HCT116 (cell line): ENCODE results near the gene DHDH. TPM values are rescaled to one million over a fixed set of nuclear protein-coding genes. Genes with fewer than 3 reads are reported as not detected.
"Not testable (repeated sequence)": the region's sequence is repeated elsewhere in the genome, so short reads cannot be mapped to it uniquely, and the experiment has no call there.

ENCODE experiments used
- ATAC-seq: fragments of 200-7000 bp; cut with Tn5 transposase; 2 replicates; pipeline ENCODE4 v1.9.1; 2020; ENCODE audit warnings: mild to moderate bottlenecking, moderate library complexity
- BruUV-seq: library from RNA; stranded (reverse); fragments of 400-500 nt; replicated peaks from 2 replicates; lab custom pipeline; 2021; lab: Mats Ljungman, UMichigan
- CTCF ChIA-PET: fragments of 300-600 bp; sonication (Branson Sonifier 250); formaldehyde crosslinking; loops from one replicate; lab custom pipeline; 2021; ENCODE audit warnings: antibody characterized with exemption; lab: Charles Lee
- POLR2A ChIA-PET: fragments of 300-600, 350-600 bp; sonication (Branson Sonifier 250); formaldehyde crosslinking; loops from one replicate; lab custom pipeline; 2021; ENCODE audit warnings: antibody characterized with exemption; lab: Charles Lee
- RAD21 ChIA-PET, 2 experiments: fragments of 300-600 bp; sonication (Branson Sonifier 250); formaldehyde crosslinking; loops; one replicate each; lab custom pipeline; 2023; ENCODE audit warnings: low total read pairs in 2 of 2; ENCODE audit not compliant: uncharacterized antibody in 2 of 2, unreplicated experiment in 2 of 2, low non-redundant PET in 1 of 2; lab: Charles Lee
- DNase-seq: peaks from one replicate; pipeline ENCODE4 v3.0.0-alpha.2; 2010; ENCODE audit warnings: low read depth, low spot score
- H2AFZ ChIP-seq: fragments of 200-600 bp; shearing (Covaris generic), sonication (generic); 2 replicates; pipeline ENCODE4 v1.6.1; 2017; ENCODE audit warnings: low read depth, mixed run types, mixed read lengths, antibody characterized with exemption, low read length; ENCODE audit not compliant: poor library complexity, severe bottlenecking
- H3K27ac ChIP-seq: 2 replicates; pipeline ENCODE4 v1.5.1; 2012; ENCODE audit warnings: low read depth, low read length
- H3K27me3 ChIP-seq: fragments of 200-600 bp; sonication (generic); 2 replicates; pipeline ENCODE4 v1.6.1; 2016; ENCODE audit warnings: mixed run types, low read length, mixed read lengths; ENCODE audit not compliant: insufficient read depth
- H3K36me3 ChIP-seq, 2 experiments: fragments of 200-500 bp in 1 of 2; fragments of 200-600 bp in 1 of 2; sonication (Bioruptor generic) in 1 of 2; sonication (generic) in 1 of 2; 2 replicates each; pipeline versions ENCODE4 v1.5.1 to v1.6.1; 2014 to 2016; ENCODE audit warnings: low read length in 2 of 2, inconsistent platforms in 1 of 2, mixed read lengths in 1 of 2, mixed run types in 1 of 2; ENCODE audit not compliant: insufficient read depth in 2 of 2, control insufficient read depth in 1 of 2
- H3K4me1 ChIP-seq, 2 experiments: fragments of 200-600 bp in 1 of 2; sonication (generic) in 1 of 2; 2 replicates each; pipeline versions ENCODE4 v1.5.1 to v1.6.1; 2012 to 2017; ENCODE audit warnings: low read length in 2 of 2, inconsistent platforms in 1 of 2, mild to moderate bottlenecking in 1 of 2, mixed read lengths in 1 of 2, mixed run types in 1 of 2, moderate library complexity in 1 of 2; ENCODE audit not compliant: insufficient read depth in 2 of 2, control insufficient read depth in 1 of 2
- H3K4me2 ChIP-seq: fragments of 200-600 bp; sonication (generic); 2 replicates; pipeline ENCODE4 v1.6.1; 2017; ENCODE audit warnings: mixed run types, low read length, mixed read lengths
- H3K4me3 ChIP-seq, 2 experiments: fragments of 200-600 bp in 1 of 2; sonication (generic) in 1 of 2; replicated peaks in 1 of 2; 2 replicates each; pipeline ENCODE4 v1.5.1; 2011 to 2016; ENCODE audit warnings: low read length in 2 of 2, control low read depth in 1 of 2, low read depth in 1 of 2, mild to moderate bottlenecking in 1 of 2, mixed read lengths in 1 of 2, mixed run types in 1 of 2
- H3K79me2 ChIP-seq: fragments of 200-600 bp; sonication (generic); 2 replicates; pipeline ENCODE4 v1.6.1; 2017; ENCODE audit warnings: mild to moderate bottlenecking, mixed run types, low read length, moderate library complexity, mixed read lengths; ENCODE audit not compliant: insufficient read depth
- H3K9ac ChIP-seq: fragments of 200-600 bp; sonication (generic); 2 replicates; pipeline ENCODE4 v1.6.1; 2016; ENCODE audit warnings: low read length, mixed read lengths
- H3K9me2 ChIP-seq: fragments of 200-600 bp; sonication (generic), shearing (Covaris generic); 2 replicates; pipeline ENCODE4 v1.6.1; 2017; ENCODE audit warnings: mixed run types, mild to moderate bottlenecking, moderate library complexity; ENCODE audit not compliant: insufficient read depth
- H3K9me3 ChIP-seq, 2 experiments: fragments of 200-500 bp in 1 of 2; fragments of 200-600 bp in 1 of 2; sonication (Bioruptor generic) in 1 of 2; sonication (generic) in 1 of 2; 2 replicates each; pipeline ENCODE4 v1.6.1; 2014 to 2017; ENCODE audit warnings: low read length in 2 of 2, mixed read lengths in 2 of 2, inconsistent platforms in 1 of 2, low read depth in 1 of 2, mild to moderate bottlenecking in 1 of 2, mixed run types in 1 of 2, moderate library complexity in 1 of 2; ENCODE audit not compliant: control insufficient read depth in 1 of 2, insufficient read depth in 1 of 2
- H4K20me1 ChIP-seq: fragments of 200-600 bp; sonication (generic), shearing (Covaris generic); 2 replicates; pipeline ENCODE4 v1.6.1; 2017; ENCODE audit warnings: mixed run types, mild to moderate bottlenecking, moderate library complexity; ENCODE audit not compliant: insufficient read depth
- CEBPB ChIP-seq: IDR thresholded peaks from 2 replicates; pipeline ENCODE4 v1.6.1; 2012; ENCODE audit warnings: low read depth
- EGR1 ChIP-seq: IDR thresholded peaks from 2 replicates; pipeline ENCODE4 v1.6.1; 2012; ENCODE audit warnings: low read depth
- ELF1 ChIP-seq: IDR thresholded peaks from 2 replicates; pipeline ENCODE4 v1.6.1; 2012; ENCODE audit warnings: low read depth, borderline replicate concordance
- EZH2 ChIP-seq: fragments of 200-600 bp; sonication (generic); IDR thresholded peaks from 2 replicates; pipeline ENCODE4 v1.6.1; 2017; ENCODE audit warnings: antibody characterized with exemption, mixed run types
- EZH2phosphoT487 ChIP-seq: fragments of 200-600 bp; IDR thresholded peaks from 2 replicates; pipeline ENCODE4 v1.6.1; 2018; ENCODE audit warnings: antibody characterized with exemption, borderline replicate concordance
- POLR2AphosphoS5 ChIP-seq: IDR thresholded peaks from 2 replicates; pipeline ENCODE4 v1.6.1; 2011; ENCODE audit warnings: mild to moderate bottlenecking, low read depth, low read length, moderate library complexity
- RAD21 ChIP-seq: IDR thresholded peaks from 2 replicates; pipeline ENCODE4 v1.6.1; 2012; ENCODE audit warnings: low read depth, mild to moderate bottlenecking
- SIN3A ChIP-seq: IDR thresholded peaks from 2 replicates; pipeline ENCODE4 v1.6.1; 2012; ENCODE audit warnings: low read depth
- SP1 ChIP-seq: IDR thresholded peaks from 2 replicates; pipeline ENCODE4 v1.6.1; 2012; ENCODE audit warnings: low read depth
- SRF ChIP-seq: IDR thresholded peaks from 2 replicates; pipeline ENCODE4 v1.6.1; 2012; ENCODE audit warnings: low read depth
- ZBTB33 ChIP-seq: IDR thresholded peaks from 2 replicates; pipeline ENCODE4 v1.6.1; 2011; ENCODE audit warnings: mild to moderate bottlenecking, low read length, moderate library complexity; ENCODE audit not compliant: insufficient replicate concordance; ENCODE audit errors: extremely low read depth
- ZFX ChIP-seq: fragments of 450-650 bp; IDR thresholded peaks from 2 replicates; pipeline ENCODE4 v1.6.1; 2017
- ZNF274 ChIP-seq: fragments of 200-500 bp; sonication (Bioruptor generic); IDR thresholded peaks from 2 replicates; pipeline ENCODE4 v1.6.1; 2014; ENCODE audit warnings: mild to moderate bottlenecking, low read depth, low read length, inconsistent platforms
- intact Hi-C: fragments of 100-400 bp; cut with micrococcal nuclease; formaldehyde crosslinking; loops from 2 replicates; pipeline ENCODE4 v1.10.0; 2022
- total RNA-seq: library from RNA; stranded (reverse); gene quantifications from one replicate; pipeline ENCODE4 v1.2.1, GENCODE V29; 2021; ENCODE audit not compliant: unreplicated experiment

DHDH gene
- total RNA-seq, 1 experiment from 2014 or later: 8.6 TPM

- DNase-seq: no peak
- Histone ChIP-seq H3K36me3 (peaks cover 10 to 12% of the 10 kb centered on the region in 2 experiments; a peak in 3 of 4 replicates), H3K4me2 (no peak overlapping the region), H3K27ac (no peak overlapping the region), H3K9me3 (no peaks in the 10 kb centered on the region), H2AFZ (no peak overlapping the region), H3K9me2 (no peaks in the 10 kb centered on the region), H4K20me1 (no peaks in the 10 kb centered on the region), H3K4me3 (no peak overlapping the region), H3K9ac (no peak overlapping the region), H3K79me2 (no peaks in the 10 kb centered on the region), H3K4me1 (no peaks in the 10 kb centered on the region), H3K27me3 (no peaks in the 10 kb centered on the region)
- POLR2A ChIA-PET: no interaction called here
- intact Hi-C loops: no loop called here
- RAD21 ChIA-PET: no interaction called here
- no peak for TF ChIP-seq EZH2
- no peak for TF ChIP-seq ZFX
- no peak for TF ChIP-seq SIN3A
- no peak for TF ChIP-seq SP1
- TF ChIP-seq ELF1: no peak
- TF ChIP-seq ZBTB33: no peak
- TF ChIP-seq EZH2phosphoT487: no peak
- no peak for TF ChIP-seq RAD21
- TF ChIP-seq ZNF274: no peak
- TF ChIP-seq SRF: no peak
- no peak for TF ChIP-seq CEBPB
- TF ChIP-seq POLR2AphosphoS5: no peak
- no peak for TF ChIP-seq EGR1
- BruUV-seq: no TSS peak
- ATAC-seq: no peak
- CTCF ChIA-PET: no interaction called here
Measured at GRCh38 chr19:48907671-48908070, 25.8 kb upstream of the DHDH start.

GRCh38 chr19:48909424-48910077 lies 23.9 kb upstream of the DHDH start:
- H3K9ac ChIP-seq, H4K20me1 ChIP-seq, H3K4me2 ChIP-seq, H3K27me3 ChIP-seq, ATAC-seq, H3K9me2 ChIP-seq, H3K4me3 ChIP-seq, RAD21 ChIA-PET, H2AFZ ChIP-seq, CTCF ChIA-PET, DNase-seq, POLR2A ChIA-PET, H3K9me3 ChIP-seq, intact Hi-C loops, BruUV-seq, H3K27ac ChIP-seq, H3K4me1 ChIP-seq, H3K79me2 ChIP-seq: not testable (repeated sequence)
- peaks cover 10 to 18% of the 10 kb centered on the region in 2 experiments for H3K36me3 ChIP-seq
